ENCODE results near the gene SLC6A1. TPM values are rescaled to one million over a fixed set of nuclear protein-coding genes. Genes with fewer than 3 reads are reported as not detected.

The SLC6A1 gene
- total RNA-seq, 1 experiment from 2014 or later: not detected

DNA sequence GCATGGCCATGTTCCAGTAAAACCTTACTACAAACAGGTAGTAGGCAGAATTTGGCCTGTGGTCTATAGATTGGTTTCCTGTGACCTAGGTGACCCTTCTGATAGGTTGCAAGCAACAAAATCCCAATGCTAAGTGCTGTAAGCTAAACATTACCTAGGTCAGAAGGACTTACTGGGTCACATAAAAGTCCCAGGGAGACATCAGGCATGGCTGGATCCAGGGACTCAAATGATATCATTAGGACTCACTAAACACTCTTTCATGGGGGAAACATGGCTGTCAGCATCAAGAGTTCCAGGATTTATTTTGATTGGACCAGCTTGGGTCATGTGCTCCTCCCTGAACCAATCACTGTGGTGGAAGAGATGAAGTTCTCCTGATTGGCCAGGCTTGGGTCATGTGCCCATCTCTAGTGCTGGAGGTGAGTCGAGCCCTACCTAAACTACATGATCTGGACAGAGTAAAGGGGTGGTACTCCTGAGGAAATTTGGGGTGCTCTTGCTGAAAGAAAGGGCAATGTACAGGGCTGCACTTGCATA is 16.8 kb upstream of the SLC6A1 start:
- Mint-ChIP-seq H3K4me3 (ENCODE audit: unreplicated experiment) (no peak overlapping the region), H3K9me3 (ENCODE audit: unreplicated experiment) (no peaks in the 10 kb centered on the region), H3K36me3 (ENCODE audit: insufficient read depth, unreplicated experiment) (no peaks in the 10 kb centered on the region), H3K27ac (ENCODE audit: low read depth, unreplicated experiment) (no peak overlapping the region), H3K4me1 (ENCODE audit: insufficient read depth, unreplicated experiment) (no peaks in the 10 kb centered on the region), H3K27me3 (ENCODE audit: insufficient read depth, unreplicated experiment) (peaks cover 58% of the 10 kb centered on the region)
- intact Hi-C loops (cut with micrococcal nuclease): no loop called here
- no TSS peak for BruUV-seq (replicated peaks)
- DNase-seq (ENCODE audit: unreplicated experiment): no peak
- ChIA-PET CTCF (no interaction called here), POLR2A (no interaction called here)
- TF ChIP-seq, protein P1, sequence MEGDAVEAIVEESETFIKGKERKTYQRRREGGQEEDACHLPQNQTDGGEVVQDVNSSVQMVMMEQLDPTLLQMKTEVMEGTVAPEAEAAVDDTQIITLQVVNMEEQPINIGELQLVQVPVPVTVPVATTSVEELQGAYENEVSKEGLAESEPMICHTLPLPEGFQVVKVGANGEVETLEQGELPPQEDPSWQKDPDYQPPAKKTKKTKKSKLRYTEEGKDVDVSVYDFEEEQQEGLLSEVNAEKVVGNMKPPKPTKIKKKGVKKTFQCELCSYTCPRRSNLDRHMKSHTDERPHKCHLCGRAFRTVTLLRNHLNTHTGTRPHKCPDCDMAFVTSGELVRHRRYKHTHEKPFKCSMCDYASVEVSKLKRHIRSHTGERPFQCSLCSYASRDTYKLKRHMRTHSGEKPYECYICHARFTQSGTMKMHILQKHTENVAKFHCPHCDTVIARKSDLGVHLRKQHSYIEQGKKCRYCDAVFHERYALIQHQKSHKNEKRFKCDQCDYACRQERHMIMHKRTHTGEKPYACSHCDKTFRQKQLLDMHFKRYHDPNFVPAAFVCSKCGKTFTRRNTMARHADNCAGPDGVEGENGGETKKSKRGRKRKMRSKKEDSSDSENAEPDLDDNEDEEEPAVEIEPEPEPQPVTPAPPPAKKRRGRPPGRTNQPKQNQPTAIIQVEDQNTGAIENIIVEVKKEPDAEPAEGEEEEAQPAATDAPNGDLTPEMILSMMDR (IDR thresholded peaks at IDR 0.05; ENCODE audit: unreplicated experiment): no peak

DNA sequence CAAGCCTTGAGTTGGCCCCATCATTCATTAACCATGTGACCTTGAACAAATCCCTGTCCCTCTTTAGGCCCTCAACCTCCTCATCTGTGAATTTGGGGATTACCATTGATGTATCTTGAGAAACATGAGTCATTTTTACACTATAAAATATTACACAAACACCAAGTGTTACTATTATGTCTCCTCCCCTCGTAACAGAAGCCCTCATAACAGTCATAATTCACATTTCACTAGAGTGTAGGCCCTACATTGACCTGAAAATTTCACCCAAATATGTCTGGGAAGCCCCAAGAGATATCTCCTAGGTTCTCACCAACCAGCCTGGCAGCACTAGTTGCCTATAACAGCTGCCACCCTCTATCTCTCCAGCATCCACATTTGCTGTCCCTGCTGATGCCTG is 15.8 kb upstream of the SLC6A1 start:
- CTCF ChIA-PET: interaction anchor here (0.6 kb wide), 1 partner anchor 1698 kb away, joined by 3 read pairs; no protein-coding TSS in a partner anchor
- no peaks in the 10 kb centered on the region for H3K4me1 Mint-ChIP-seq (ENCODE audit: insufficient read depth, unreplicated experiment)
- no peak for DNase-seq (ENCODE audit: unreplicated experiment)
- no peak overlapping the region for H3K27ac Mint-ChIP-seq (ENCODE audit: low read depth, unreplicated experiment)
- BruUV-seq (replicated peaks): no TSS peak
- H3K4me3 Mint-ChIP-seq (ENCODE audit: unreplicated experiment): no peak overlapping the region
- H3K27me3 Mint-ChIP-seq (ENCODE audit: insufficient read depth, unreplicated experiment): peaks cover 58% of the 10 kb centered on the region
- intact Hi-C loops (cut with micrococcal nuclease): no loop called here
- POLR2A ChIA-PET: no interaction called here
- no peaks in the 10 kb centered on the region for H3K9me3 Mint-ChIP-seq (ENCODE audit: unreplicated experiment)
- TF ChIP-seq, protein P1 (IDR thresholded peaks at IDR 0.05; ENCODE audit: unreplicated experiment): no peak
- H3K36me3 Mint-ChIP-seq (ENCODE audit: insufficient read depth, unreplicated experiment): no peaks in the 10 kb centered on the region

DNA sequence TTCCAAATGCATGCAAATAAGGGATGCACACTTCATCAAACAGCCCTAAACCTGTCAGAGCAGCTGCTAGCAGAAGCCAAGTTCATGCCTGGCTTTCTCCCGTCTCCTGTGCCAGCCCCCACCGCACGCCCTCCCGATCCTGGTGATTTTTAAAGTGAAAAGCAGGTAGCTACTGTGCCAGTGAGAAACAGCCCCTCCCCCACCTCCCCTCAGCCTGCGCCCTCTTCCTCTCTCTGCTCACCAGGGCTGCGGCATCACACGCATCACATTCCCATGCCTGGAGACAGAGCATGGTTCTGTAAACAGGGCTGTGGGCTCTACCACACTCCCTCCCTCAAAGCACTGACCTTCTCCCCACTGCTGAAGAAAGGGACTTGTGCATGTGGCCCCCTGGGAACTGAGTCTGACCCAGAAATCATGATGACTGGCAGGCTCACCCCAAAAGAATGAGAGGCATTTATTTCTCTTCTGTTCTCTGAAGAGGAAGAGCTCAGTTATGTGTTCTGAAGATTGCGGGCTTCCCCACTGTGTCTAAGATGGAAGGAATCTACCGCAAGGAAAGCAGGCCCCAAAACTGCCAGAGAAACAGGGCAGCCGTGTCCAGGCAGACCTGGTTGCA is 14.5 kb upstream of the SLC6A1 start:
- Mint-ChIP-seq H3K9me3 (ENCODE audit: unreplicated experiment) (no peaks in the 10 kb centered on the region), H3K36me3 (ENCODE audit: insufficient read depth, unreplicated experiment) (no peaks in the 10 kb centered on the region), H3K4me3 (ENCODE audit: unreplicated experiment) (no peak overlapping the region), H3K27me3 (ENCODE audit: insufficient read depth, unreplicated experiment) (peaks cover 50% of the 10 kb centered on the region), H3K27ac (ENCODE audit: low read depth, unreplicated experiment) (no peak overlapping the region), H3K4me1 (ENCODE audit: insufficient read depth, unreplicated experiment) (peaks cover 6% of the 10 kb centered on the region)
- ChIA-PET POLR2A (no interaction called here), CTCF (interaction anchor here (1.0 to 1.3 kb wide), 2 partner anchors 14 to 220 kb away, joined by 3 read pairs; no protein-coding TSS in a partner anchor)
- TF ChIP-seq, protein P1 (IDR thresholded peaks at IDR 0.05; ENCODE audit: unreplicated experiment): no peak
- BruUV-seq (replicated peaks): no TSS peak
- intact Hi-C loops (cut with micrococcal nuclease): no loop called here
- no peak for DNase-seq (ENCODE audit: unreplicated experiment)

DNA sequence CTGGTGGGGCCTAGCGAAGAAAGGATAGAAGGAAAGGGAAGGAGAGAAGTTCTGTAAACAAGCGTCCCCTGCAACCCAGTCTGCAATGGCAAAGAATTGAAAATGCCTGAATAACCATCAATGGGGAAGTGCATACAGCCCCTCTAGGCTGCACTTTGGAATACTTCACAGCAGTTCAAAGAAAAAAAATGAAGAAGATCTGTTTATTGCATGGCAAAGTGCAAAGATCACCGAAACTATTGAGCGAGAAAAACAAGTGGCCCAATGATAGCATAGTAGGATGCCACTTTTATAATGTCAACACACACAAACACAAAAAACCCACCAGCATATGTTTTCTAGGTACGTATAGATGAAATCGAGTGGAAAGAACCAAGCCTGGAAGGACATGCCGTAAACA is 13.6 kb upstream of the SLC6A1 start:
- no peaks in the 10 kb centered on the region for H3K9me3 Mint-ChIP-seq (ENCODE audit: unreplicated experiment)
- CTCF ChIA-PET: no interaction called here

More for the DNA sequence above, 13.6 kb upstream of the SLC6A1 start:
- no peak for DNase-seq (ENCODE audit: unreplicated experiment)
- POLR2A ChIA-PET: no interaction called here
- Mint-ChIP-seq H3K4me3 (ENCODE audit: unreplicated experiment) (no peak overlapping the region), H3K27ac (ENCODE audit: low read depth, unreplicated experiment) (no peak overlapping the region), H3K27me3 (ENCODE audit: insufficient read depth, unreplicated experiment) (peaks cover 41% of the 10 kb centered on the region), H3K36me3 (ENCODE audit: insufficient read depth, unreplicated experiment) (no peaks in the 10 kb centered on the region), H3K4me1 (ENCODE audit: insufficient read depth, unreplicated experiment) (peaks cover 11% of the 10 kb centered on the region)
- TF ChIP-seq, protein P1 (IDR thresholded peaks at IDR 0.05; ENCODE audit: unreplicated experiment): no peak
- BruUV-seq (replicated peaks): no TSS peak
- intact Hi-C loops (cut with micrococcal nuclease): no loop called here
